Measurements from ENCODE around the gene SH3D19. TPM values are rescaled to one million over a fixed set of nuclear protein-coding genes. Genes with fewer than 3 reads are reported as not detected.

Gene SH3D19
- total RNA-seq, 4 donors from 2014 or later, result 117 to 201 (median 130) TPM

- 82 to 94% methylated on average over 1 of the region's 1 CpG for WGBS, 2 donors (ENCODE audit: low coverage in 1 of 2)
- in situ Hi-C loops (cut with MboI; ENCODE audit: low pct_ligation_motif_present in 1 of 4, low pct_unique_long_range_greater_than_20kb in 1 of 4, low sequenced_read_pairs in 3 of 4) (loop anchor here in 3 of 4 donors (25.0 kb wide), 2 partner anchors 258 to 508 kb away; no protein-coding TSS in a partner anchor), intact Hi-C loops (cut with DNase I; ENCODE audit: low total_unique reads) (no loop called here)
- DNase-seq, result no peak
- Histone ChIP-seq H3K4me1 (peaks cover 0 to 18% (median 17%) of the 10 kb centered on the region in 4 donors), H3K36me3 (peaks cover 0 to 45% (median 21%) of the 10 kb centered on the region in 4 donors), H3K27me3 (no peaks in the 10 kb centered on the region), H3K9me3 (no peaks in the 10 kb centered on the region), H3K4me3 (no peak overlapping the region), H3K27ac (no peak overlapping the region)
- no peak for TF ChIP-seq POLR2A (IDR thresholded peaks at IDR 0.05)
Measured at GRCh38 chr4:151104621-151105020, 220.8 kb downstream of the SH3D19 start.

DNA sequence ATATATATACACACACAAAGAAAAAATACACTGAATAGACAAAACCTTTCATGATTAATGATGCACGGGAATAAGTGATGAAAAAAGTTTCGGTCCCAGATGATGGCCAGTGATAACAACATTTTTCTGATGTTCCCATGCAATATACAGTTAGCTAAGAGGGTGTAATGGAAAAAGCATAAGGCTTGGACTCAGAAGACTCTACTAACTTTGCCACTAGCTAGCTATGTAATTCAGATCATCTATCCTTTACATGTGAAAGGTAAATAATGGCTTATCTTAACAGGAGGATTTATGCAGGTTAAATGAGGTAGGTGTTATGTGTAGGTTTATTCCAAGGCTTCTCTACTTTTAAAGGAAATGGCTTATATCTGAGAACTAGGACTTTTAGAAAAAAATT, 221.6 kb downstream of the SH3D19 start:
- 82 to 95% methylated on average over 2 of the region's 2 CpGs for WGBS, 2 donors (ENCODE audit: low coverage in 1 of 2)
- in situ Hi-C loops (cut with MboI; ENCODE audit: low pct_ligation_motif_present in 1 of 4, low pct_unique_long_range_greater_than_20kb in 1 of 4, low sequenced_read_pairs in 3 of 4), result loop anchor here in 3 of 4 donors (25.0 kb wide), 2 partner anchors 259 to 509 kb away; no protein-coding TSS in a partner anchor
- Histone ChIP-seq H3K27ac (no peak overlapping the region), H3K4me1 (peaks cover 2 to 22% (median 19%) of the 10 kb centered on the region in 4 donors), H3K9me3 (no peaks in the 10 kb centered on the region), H3K27me3 (no peaks in the 10 kb centered on the region), H3K4me3 (no peak overlapping the region), H3K36me3 (peaks cover 0 to 45% (median 21%) of the 10 kb centered on the region in 4 donors)
- TF ChIP-seq CTCF (IDR thresholded peaks at IDR 0.05), result no peak
- TF ChIP-seq POLR2A (IDR thresholded peaks at IDR 0.05), result no peak
- TF ChIP-seq POLR2AphosphoS5 (IDR thresholded peaks at IDR 0.05), result no peak
- no peak for TF ChIP-seq EP300 (IDR thresholded peaks at IDR 0.05; ENCODE audit: low read depth)
- intact Hi-C loops (cut with DNase I; ENCODE audit: low total_unique reads), result no loop called here
- no peak for DNase-seq

- Histone ChIP-seq H3K27me3 (no peaks in the 10 kb centered on the region), H3K9me3 (no peaks in the 10 kb centered on the region), H3K27ac (peak overlapping the region; percentile 84 to 92 (median 90)), H3K4me1 (peaks cover 5 to 26% (median 20%) of the 10 kb centered on the region in 4 donors), H3K36me3 (peaks cover 0 to 36% (median 18%) of the 10 kb centered on the region in 4 donors), H3K4me3 (peak overlapping the region; percentile 63 to 82 (median 67))
- in situ Hi-C loops (cut with MboI; ENCODE audit: low pct_ligation_motif_present in 1 of 4, low pct_unique_long_range_greater_than_20kb in 1 of 4, low sequenced_read_pairs in 3 of 4) (loop anchor here in 3 of 4 donors (25.0 kb wide), 2 partner anchors 262 to 512 kb away; no protein-coding TSS in a partner anchor), intact Hi-C loops (cut with DNase I; ENCODE audit: low total_unique reads) (no loop called here)
- TF ChIP-seq POLR2A (IDR thresholded peaks at IDR 0.05) (no peak), CTCF (IDR thresholded peaks at IDR 0.05) (no peak), POLR2AphosphoS5 (IDR thresholded peaks at IDR 0.05) (no peak), EP300 (IDR thresholded peaks at IDR 0.05; ENCODE audit: low read depth) (no peak)
- WGBS, 2 donors (ENCODE audit: low coverage in 1 of 2), result 14 to 15% methylated on average over 3 of the region's 3 CpGs
- DNase-seq, result no peak
Measured at GRCh38 chr4:151100531-151100930, 224.9 kb downstream of the SH3D19 start.

GRCh38 chr4:151099976-151100417, 225.4 kb downstream of the SH3D19 start:
- peak overlapping the region; percentile 84 to 92 (median 90) for H3K27ac ChIP-seq
- in situ Hi-C loops (cut with MboI; ENCODE audit: low pct_ligation_motif_present in 1 of 4, low pct_unique_long_range_greater_than_20kb in 1 of 4, low sequenced_read_pairs in 3 of 4), result loop anchor here in 3 of 4 donors (25.0 kb wide), 3 partner anchors 262 to 662 kb away; partner anchors contain the start of gene GATB (in 1 of the 3)

More at GRCh38 chr4:151099976-151100417, 225.4 kb downstream of the SH3D19 start:
- intact Hi-C loops (cut with DNase I; ENCODE audit: low total_unique reads), result no loop called here
- TF ChIP-seq POLR2A (IDR thresholded peaks at IDR 0.05), result no peak
- no peak for TF ChIP-seq EP300 (IDR thresholded peaks at IDR 0.05; ENCODE audit: low read depth)
- TF ChIP-seq CTCF (IDR thresholded peaks at IDR 0.05), result no peak
- WGBS, 2 donors (ENCODE audit: low coverage in 1 of 2), result 1 to 10% methylated on average over 2 to 13 of the region's 13 CpGs
- Histone ChIP-seq H3K4me1 (peaks cover 5 to 26% (median 20%) of the 10 kb centered on the region in 4 donors), H3K27me3 (no peaks in the 10 kb centered on the region), H3K36me3 (peaks cover 0 to 31% (median 15%) of the 10 kb centered on the region in 4 donors), H3K9me3 (no peaks in the 10 kb centered on the region), H3K4me3 (peak overlapping the region; percentile 63 to 82 (median 67))
- no peak for DNase-seq

All from transverse colon (tissue), 4 donors.